ENCODE data around the gene JPH4. TPM values are rescaled to one million over a fixed set of nuclear protein-coding genes. Genes with fewer than 3 reads are reported as not detected.
"Not testable (repeated sequence)": the region's sequence is repeated elsewhere in the genome, so short reads cannot be mapped to it uniquely, and the experiment has no call there.

The JPH4 gene
- not detected in 2 replicates for total RNA-seq

- no peak for DNase-seq (ENCODE audit: low read depth, low spot score)
These were observed at the start of gene JPH4 for GRCh38 chr14:23578560-23579310. Gene JPH4 (minus strand): TSS chr14:23578790. CDS start chr14:23577453, 1,337 bp downstream.

GRCh38 chr14:23627961-23628360, 49.4 kb upstream of the JPH4 start:
- DNase-seq (ENCODE audit: low read depth, low spot score), result no peak

- DNase-seq (ENCODE audit: low read depth, low spot score), result no peak
These were observed 48.4 kb upstream of the JPH4 start for GRCh38 chr14:23626946-23627345.

- DNase-seq (ENCODE audit: low read depth, low spot score), result no peak
These were observed 46.3 kb upstream of the JPH4 start for GRCh38 chr14:23624830-23625404.

- DNase-seq (ENCODE audit: low read depth, low spot score), result no peak
These were observed 45.4 kb upstream of the JPH4 start for GRCh38 chr14:23623962-23624361.

- DNase-seq (ENCODE audit: low read depth, low spot score), result no peak
These were observed 44.4 kb upstream of the JPH4 start for GRCh38 chr14:23622990-23623389.

- no peak for DNase-seq (ENCODE audit: low read depth, low spot score)
These were observed 43.5 kb upstream of the JPH4 start for GRCh38 chr14:23621932-23622730.

GRCh38 chr14:23621204-23621931, 42.8 kb upstream of the JPH4 start:
- DNase-seq (ENCODE audit: low read depth, low spot score), result no peak

- no peak for DNase-seq (ENCODE audit: low read depth, low spot score)
These were observed 41.6 kb upstream of the JPH4 start for GRCh38 chr14:23620177-23620702.

- no peak for DNase-seq (ENCODE audit: low read depth, low spot score)
These were observed 39.9 kb upstream of the JPH4 start for GRCh38 chr14:23618415-23618988.

- no peak for DNase-seq (ENCODE audit: low read depth, low spot score)
These were observed 38.9 kb upstream of the JPH4 start for GRCh38 chr14:23617539-23617938.

GRCh38 chr14:23615856-23616255, 37.3 kb upstream of the JPH4 start:
- no peak for DNase-seq (ENCODE audit: low read depth, low spot score)

GRCh38 chr14:23614395-23614828, 35.8 kb upstream of the JPH4 start:
- no peak for DNase-seq (ENCODE audit: low read depth, low spot score)

GRCh38 chr14:23613242-23614070, 34.9 kb upstream of the JPH4 start:
- DNase-seq (ENCODE audit: low read depth, low spot score), result no peak

- no peak for DNase-seq (ENCODE audit: low read depth, low spot score)
These were observed 34.2 kb upstream of the JPH4 start for GRCh38 chr14:23612802-23613201.

GRCh38 chr14:23612354-23612732, 33.8 kb upstream of the JPH4 start:
- DNase-seq (ENCODE audit: low read depth, low spot score), result no peak

GRCh38 chr14:23610815-23611289, 32.3 kb upstream of the JPH4 start:
- DNase-seq (ENCODE audit: low read depth, low spot score), result no peak

GRCh38 chr14:23610090-23610814, 31.7 kb upstream of the JPH4 start:
- DNase-seq (ENCODE audit: low read depth, low spot score), result no peak

- DNase-seq (ENCODE audit: low read depth, low spot score), result not testable (repeated sequence)
These were observed 31.0 kb upstream of the JPH4 start for GRCh38 chr14:23609411-23610089.
